Thoracic aorta (tissue), 2 donors: ENCODE data around the gene MEGF9. TPM values are rescaled to one million over a fixed set of nuclear protein-coding genes. Genes with fewer than 3 reads are reported as not detected.

ENCODE experiments used
- ATAC-seq: fragments of 150-250 bp; one replicate; pipeline ENCODE4 v1.8.0; 2017; ENCODE audit warnings: low read depth; ENCODE audit not compliant: insufficient number of reproducible peaks, low FRiP score
- DNase-seq: peaks from one replicate; pipeline ENCODE4 v3.0.0-alpha.2; 2020; ENCODE audit warnings: low spot score
- H3K27ac ChIP-seq, 2 donors: fragments of 200-600 bp; sonication (generic); 1 replicate in 1 of 2; 2 replicates in 1 of 2; pipeline ENCODE4 v1.5.1; 2016; ENCODE audit warnings: mild to moderate bottlenecking in 2 of 2, moderate library complexity in 2 of 2
- H3K27me3 ChIP-seq: fragments of 200-600 bp; sonication (generic); replicated peaks from 2 replicates; pipeline ENCODE4 v1.6.0; 2016; ENCODE audit warnings: mild to moderate bottlenecking; ENCODE audit not compliant: insufficient read depth
- H3K36me3 ChIP-seq: fragments of 200-600 bp; sonication (generic); one replicate; pipeline ENCODE4 v1.5.1; 2016
- H3K4me1 ChIP-seq, 2 donors: fragments of 200-600 bp; sonication (generic); 1 replicate in 1 of 2; 2 replicates in 1 of 2; pipeline versions ENCODE4 v1.5.1 to v1.6.0; 2016; ENCODE audit warnings: low read depth in 2 of 2, mild to moderate bottlenecking in 1 of 2; ENCODE audit not compliant: control insufficient read depth in 1 of 2
- H3K4me3 ChIP-seq: fragments of 200-600 bp; sonication (generic); 2 replicates; pipeline ENCODE4 v1.5.1; 2016; ENCODE audit warnings: mild to moderate bottlenecking
- H3K9me3 ChIP-seq: fragments of 200-600 bp; sonication (generic); 2 replicates; pipeline ENCODE4 v1.5.1; 2016
- CTCF ChIP-seq: fragments of 200-600 bp; sonication (generic); IDR thresholded peaks from one replicate; pipeline ENCODE4 v1.5.1; 2019; ENCODE audit warnings: antibody characterized with exemption
- total RNA-seq, 2 donors: library from RNA; depleted of rRNA; stranded (reverse); fragments of >200 nt; gene quantifications; one replicate each; pipeline versions ENCODE4 v1.1.0 to v1.2.3, GENCODE V29; 2016

The MEGF9 gene
- total RNA-seq, 2 donors from 2014 or later, result 19.2 to 27.3 TPM

GRCh38 chr9:120650352-120650751 lies 63.9 kb downstream of the MEGF9 start:
- Histone ChIP-seq H3K9me3 (no peaks in the 10 kb centered on the region), H3K4me1 (no peaks in the 10 kb centered on the region), H3K27me3 (no peaks in the 10 kb centered on the region), H3K27ac (no peak overlapping the region), H3K36me3 (no peaks in the 10 kb centered on the region), H3K4me3 (no peak overlapping the region)
- TF ChIP-seq CTCF, result no peak
- ATAC-seq, result no peak
- no peak for DNase-seq

- ATAC-seq (no peak), DNase-seq (no peak)
- Histone ChIP-seq H3K4me1 (no peaks in the 10 kb centered on the region), H3K36me3 (no peaks in the 10 kb centered on the region), H3K9me3 (no peaks in the 10 kb centered on the region), H3K27ac (no peak overlapping the region), H3K27me3 (no peaks in the 10 kb centered on the region), H3K4me3 (no peak overlapping the region)
- TF ChIP-seq CTCF, result no peak
These were observed 65.6 kb downstream of the MEGF9 start for GRCh38 chr9:120648581-120649197.

GRCh38 chr9:120646948-120647347 lies 67.3 kb downstream of the MEGF9 start:
- TF ChIP-seq CTCF, result no peak
- DNase-seq (no peak), ATAC-seq (no peak)
- Histone ChIP-seq H3K9me3 (no peaks in the 10 kb centered on the region), H3K4me3 (no peak overlapping the region), H3K36me3 (no peaks in the 10 kb centered on the region), H3K27ac (no peak overlapping the region), H3K4me1 (no peaks in the 10 kb centered on the region), H3K27me3 (no peaks in the 10 kb centered on the region)

- no peak for TF ChIP-seq CTCF
- no peak for ATAC-seq
- H3K27ac ChIP-seq, result no peak overlapping the region
- H3K4me1 ChIP-seq, result no peaks in the 10 kb centered on the region
- no peaks in the 10 kb centered on the region for H3K9me3 ChIP-seq
- H3K36me3 ChIP-seq, result no peaks in the 10 kb centered on the region
- no peaks in the 10 kb centered on the region for H3K27me3 ChIP-seq
- no peak for DNase-seq
- H3K4me3 ChIP-seq, result no peak overlapping the region
These were observed 68.5 kb downstream of the MEGF9 start for GRCh38 chr9:120645760-120646159.

- Histone ChIP-seq H3K27me3 (no peaks in the 10 kb centered on the region), H3K4me1 (no peaks in the 10 kb centered on the region), H3K27ac (no peak overlapping the region), H3K36me3 (no peaks in the 10 kb centered on the region), H3K4me3 (no peak overlapping the region), H3K9me3 (no peaks in the 10 kb centered on the region)
- no peak for TF ChIP-seq CTCF
- ATAC-seq (no peak), DNase-seq (no peak)
These were observed 71.2 kb downstream of the MEGF9 start for GRCh38 chr9:120643061-120643460.
